NCI-H2107 treated with DMSO at 0.1 percent for 48 hours (cell line): ENCODE results near the gene MASP2.
"Not testable (repeated sequence)": the region's sequence is repeated elsewhere in the genome, so short reads cannot be mapped to it uniquely, and the experiment has no call there.

Experiments used
- DNase-seq: peaks from one replicate; lab custom pipeline; 2025; ENCODE audit not compliant: unreplicated experiment; lab: John Stamatoyannopoulos, UW

The MASP2 gene

DNA sequence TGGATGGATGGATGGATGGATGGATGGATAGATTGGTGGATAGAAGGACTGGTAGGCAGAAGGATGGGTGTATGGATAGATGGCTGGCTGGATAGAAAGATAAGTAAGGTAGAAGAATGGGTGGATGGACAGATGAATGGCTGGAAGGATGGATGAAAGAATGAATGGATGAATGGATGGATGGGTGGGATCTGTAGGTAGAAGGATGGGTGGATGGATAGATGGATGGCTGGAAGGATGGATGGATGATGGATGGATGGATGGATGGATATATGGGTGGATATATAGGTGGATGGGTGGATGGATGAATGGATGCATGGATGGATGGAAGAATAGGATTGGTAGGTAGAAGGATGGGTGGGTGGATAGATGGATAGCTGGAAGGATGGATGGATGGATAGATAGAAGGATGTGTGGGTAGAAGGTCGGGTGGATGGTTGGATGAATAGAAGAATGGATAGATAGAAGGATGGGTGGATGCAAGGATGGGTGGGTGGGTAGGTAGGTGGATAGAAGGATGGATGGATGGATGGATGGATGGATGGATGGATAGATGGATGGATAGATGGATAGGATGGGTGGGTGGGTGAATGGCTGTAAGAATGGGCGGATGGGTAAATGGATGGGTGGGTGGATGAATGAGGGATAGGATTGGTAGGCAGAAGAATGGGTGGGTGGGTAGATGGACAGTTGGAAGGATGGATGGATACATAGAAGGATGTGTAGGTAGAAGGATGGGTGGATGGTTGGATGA, 7.5 kb downstream of the MASP2 start:
- DNase-seq = no peak

DNA sequence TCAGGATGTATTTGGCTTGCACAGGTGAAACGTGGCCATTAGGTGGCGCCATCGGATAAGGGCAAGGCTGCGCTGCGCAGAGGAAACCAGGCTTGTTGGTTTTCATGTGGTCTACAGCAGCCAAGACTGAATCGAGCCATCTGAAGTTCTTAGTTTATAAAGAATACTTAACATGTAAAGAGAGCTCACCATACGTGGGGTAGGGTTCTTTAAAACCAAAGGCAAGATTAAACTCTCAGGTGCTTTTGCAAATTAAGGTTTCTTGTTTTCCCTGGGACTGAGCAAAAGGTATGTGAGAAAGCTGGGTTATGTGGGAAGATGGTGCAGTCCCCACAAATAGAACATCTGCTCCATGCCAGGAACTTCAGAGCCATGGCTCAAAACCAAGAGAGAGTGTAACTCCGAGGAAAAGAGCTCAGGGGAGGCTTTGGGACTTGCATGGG, 9.3 kb downstream of the MASP2 start:
- DNase-seq = peak; percentile 83

DNA sequence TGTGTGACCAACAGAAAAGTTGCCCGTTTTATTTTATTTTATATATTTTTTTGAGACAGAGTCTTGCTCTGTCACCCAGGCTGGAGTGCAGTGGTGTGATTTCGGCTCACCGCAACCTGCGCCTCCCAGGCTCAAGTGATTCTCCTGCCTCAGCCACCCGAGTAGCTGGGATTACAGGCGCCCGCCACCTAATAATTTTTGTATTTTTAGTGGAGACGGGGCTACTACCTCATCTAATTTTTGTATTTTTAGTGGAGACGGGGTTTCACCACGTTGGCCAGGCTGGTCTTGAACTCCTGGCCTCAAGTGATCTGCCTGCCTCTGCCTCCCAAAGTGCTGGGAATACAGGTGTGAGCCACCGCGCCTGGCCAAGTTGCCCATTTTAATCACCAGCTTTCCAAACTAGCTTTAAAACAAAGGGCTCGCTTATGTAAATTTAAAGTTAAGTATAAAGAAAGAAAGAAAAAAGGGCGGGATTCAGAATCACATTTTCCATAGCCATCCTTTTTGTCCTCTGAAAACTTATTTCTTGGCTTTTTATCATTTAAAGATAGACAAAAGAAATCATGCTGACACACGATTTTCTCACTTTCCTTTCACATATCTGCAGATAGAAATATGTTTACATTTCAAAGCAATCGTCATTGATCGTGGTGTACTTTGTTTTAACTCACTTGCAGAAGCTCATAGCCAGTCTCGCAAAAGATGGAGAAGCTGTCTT, 9.9 kb downstream of the MASP2 start:
- not testable (repeated sequence) for DNase-seq

DNA sequence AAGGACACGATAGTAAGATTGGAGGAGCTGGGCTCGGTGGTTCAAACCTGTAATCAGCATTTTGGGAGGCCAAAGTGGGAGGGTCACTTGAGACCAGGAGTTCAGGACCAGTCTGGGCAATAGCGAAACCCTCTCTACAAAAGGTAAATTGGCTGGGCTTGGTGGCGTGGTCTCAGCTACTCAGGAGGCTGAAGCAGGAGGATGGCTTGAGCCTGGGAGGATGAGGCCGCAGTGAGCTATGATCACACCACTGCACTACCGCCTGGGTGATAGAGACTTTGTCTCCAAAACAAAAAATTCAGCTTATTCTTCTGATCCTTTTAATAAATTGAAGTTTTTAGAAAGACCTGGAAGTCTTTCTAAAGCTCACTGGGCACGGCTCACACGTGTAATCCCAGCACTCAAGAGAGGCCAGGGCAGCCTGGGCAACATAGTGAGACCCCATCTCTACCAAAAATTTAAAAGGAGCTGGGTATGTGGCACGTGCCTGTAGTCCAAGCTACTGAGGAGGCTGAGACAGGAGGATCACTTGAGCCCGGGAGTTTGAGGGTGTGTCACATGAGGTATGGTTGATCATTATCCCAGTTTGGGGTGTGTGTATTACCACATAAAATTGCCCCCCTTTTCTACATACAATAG, 15.3 kb downstream of the MASP2 start:
- no peak for DNase-seq

DNA sequence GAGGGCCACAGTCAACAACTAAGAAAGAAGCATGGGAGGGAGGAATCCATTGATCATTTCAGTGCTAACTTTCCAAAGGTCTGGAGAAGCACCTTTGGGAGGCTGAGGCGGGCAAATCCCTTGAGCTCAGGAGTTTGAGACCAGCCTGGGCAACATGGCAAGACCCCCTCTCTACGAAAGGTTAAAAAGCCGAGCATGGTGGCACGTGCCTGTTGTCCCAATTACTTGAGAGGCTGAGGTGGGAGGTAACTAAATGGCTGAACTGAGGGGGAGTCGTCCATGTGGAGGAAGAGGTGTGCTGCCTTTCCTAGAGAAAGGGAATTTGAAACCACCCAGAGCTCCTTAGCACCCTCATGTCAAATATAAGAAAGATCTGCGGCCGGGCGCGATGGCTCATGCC, 16.2 kb downstream of the MASP2 start:
- no peak for DNase-seq

DNA sequence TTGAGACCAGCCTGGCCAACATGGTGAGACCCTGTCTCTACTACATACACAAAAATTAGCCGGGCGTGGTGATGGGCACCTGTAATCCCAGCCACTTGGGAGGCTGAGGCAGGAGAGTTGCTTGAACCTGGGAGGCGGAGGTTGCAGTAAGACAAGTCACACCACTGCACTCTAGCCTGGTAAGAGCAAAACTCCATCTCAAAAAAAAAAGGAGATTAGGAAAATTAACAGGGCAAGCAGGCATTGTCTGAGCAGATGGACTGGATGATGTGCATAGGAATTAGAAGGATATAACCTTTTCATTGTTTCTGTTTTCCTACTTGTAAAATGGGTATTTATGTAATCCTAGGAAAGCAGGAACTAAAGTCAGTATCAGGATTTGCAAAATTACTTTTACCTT, 19.0 kb downstream of the MASP2 start:
- no peak for DNase-seq

DNA sequence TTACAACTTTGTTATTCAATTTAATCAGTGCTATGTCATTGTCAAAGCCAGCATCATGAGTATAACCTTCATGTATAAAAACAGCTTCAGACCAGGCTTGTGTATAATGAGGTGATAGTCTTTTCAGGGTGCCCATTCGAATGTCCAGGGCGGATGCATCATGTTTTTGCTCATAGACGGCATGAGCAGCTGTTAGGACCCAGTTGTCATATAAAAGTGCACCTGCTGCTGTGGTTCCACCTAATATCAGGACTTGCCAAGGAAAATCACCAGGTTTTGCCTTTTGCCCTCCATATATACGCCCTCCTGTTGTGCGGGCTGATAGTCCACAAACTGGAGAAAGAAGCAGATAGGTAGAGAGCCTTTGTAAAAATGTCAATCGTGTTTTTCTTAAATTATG, 19.7 kb downstream of the MASP2 start:
- no peak for DNase-seq

DNA sequence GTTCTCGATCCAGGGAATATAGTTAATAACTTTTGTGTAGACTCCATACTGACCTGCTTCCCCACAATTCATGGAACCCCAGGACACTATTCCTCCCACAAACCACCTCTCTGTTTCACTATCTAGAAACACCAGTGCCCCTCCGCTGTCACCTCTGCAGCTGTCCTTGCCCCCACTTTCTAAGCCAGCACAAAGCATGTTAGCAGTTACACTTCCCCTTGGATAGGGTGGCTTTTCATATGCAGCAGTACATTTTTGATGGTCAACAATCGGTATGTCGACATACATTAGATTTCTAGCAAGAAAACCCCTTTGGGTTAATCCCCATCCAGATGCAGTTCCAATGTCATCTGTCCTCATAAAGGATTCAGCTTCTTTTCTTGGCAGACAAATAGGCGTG, 20.1 kb downstream of the MASP2 start:
- DNase-seq = no peak

DNA sequence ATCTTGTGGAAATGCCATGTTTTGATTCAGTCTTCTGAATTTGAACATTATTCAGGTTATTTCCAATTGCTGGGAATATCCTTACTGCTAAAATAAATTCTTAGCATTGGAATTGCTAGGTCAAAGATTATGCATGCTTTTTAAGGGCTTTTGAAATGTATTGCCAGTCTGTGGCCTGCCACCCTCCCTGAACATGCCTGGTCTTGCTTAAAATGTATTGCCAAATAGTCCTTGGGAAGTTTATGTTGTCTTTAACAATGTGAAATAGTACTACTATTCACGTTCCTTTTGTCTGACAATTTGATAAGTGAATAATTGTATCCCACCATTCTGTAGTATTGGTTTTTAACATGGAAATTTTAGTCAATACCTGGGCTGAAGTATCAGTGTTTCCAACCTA, 21.0 kb downstream of the MASP2 start:
- no peak for DNase-seq

DNA sequence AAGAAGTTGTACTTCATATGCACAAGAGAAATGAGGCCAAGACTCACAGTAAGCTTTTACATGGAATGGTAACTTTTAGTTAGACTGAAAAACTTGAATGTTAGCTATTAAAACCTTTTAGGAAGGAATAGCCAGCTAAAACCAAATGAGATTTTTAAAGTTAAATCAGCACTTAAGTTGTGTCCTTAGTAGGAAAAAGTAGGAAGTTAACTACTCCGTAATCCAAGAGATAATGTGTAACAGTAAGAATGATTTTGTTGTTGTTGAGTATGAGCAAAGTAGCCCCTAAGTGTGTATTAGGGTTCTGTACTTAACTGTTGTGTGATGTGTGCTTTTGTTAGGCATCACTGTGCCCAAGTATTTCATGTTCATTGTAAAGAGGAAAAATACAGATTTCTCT, 21.4 kb downstream of the MASP2 start:
- no peak for DNase-seq

DNA sequence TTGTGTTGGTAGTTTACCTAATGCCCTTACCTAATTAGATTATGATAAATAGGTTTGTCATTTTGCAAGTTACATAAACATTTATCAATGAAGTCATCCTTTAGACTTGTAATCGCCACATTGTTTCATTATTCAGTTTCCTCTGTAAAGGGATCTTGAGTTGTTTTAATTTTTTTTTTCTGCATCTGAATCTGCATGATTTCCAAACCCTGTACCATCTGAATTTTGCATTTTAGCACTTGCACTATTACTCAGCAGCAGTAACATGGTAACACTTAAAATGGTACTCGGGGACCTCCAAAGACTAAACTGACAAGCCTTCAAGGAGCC, 22.2 kb downstream of the MASP2 start:
- DNase-seq = no peak

DNA sequence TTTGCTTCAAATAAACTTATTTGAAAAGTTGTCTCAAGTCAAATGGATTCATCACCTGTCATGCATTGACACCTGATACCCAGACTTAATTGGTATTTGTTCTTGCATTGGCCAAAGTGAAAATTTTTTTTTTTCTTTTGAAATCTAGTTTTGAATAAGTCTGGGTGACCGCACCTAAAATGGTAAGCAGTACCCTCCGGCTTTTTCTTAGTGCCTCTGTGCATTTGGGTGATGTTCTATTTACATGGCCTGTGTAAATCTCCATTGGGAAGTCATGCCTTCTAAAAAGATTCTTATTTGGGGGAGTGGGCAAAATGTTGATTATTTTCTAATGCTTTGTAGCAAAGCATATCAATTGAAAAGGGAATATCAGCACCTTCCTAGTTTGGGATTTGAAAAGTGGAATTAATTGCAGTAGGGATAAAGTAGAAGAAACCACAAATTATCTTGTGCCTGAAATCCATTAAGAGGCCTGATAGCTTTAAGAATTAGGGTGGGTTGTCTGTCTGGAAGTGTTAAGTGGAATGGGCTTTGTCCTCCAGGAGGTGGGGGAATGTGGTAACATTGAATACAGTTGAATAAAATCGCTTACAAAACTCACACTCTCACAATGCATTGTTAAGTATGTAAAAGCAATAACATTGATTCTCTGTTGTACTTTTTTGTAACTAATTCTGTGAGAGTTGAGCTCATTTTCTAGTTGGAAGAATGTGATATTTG, 22.7 kb downstream of the MASP2 start:
- DNase-seq = no peak

DNA sequence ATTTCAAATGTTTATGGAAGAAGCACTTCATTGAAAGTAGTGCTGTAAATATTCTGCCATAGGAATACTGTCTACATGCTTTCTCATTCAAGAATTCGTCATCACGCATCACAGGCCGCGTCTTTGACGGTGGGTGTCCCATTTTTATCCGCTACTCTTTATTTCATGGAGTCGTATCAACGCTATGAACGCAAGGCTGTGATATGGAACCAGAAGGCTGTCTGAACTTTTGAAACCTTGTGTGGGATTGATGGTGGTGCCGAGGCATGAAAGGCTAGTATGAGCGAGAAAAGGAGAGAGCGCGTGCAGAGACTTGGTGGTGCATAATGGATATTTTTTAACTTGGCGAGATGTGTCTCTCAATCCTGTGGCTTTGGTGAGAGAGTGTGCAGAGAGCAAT, 23.8 kb downstream of the MASP2 start:
- no peak for DNase-seq

DNA sequence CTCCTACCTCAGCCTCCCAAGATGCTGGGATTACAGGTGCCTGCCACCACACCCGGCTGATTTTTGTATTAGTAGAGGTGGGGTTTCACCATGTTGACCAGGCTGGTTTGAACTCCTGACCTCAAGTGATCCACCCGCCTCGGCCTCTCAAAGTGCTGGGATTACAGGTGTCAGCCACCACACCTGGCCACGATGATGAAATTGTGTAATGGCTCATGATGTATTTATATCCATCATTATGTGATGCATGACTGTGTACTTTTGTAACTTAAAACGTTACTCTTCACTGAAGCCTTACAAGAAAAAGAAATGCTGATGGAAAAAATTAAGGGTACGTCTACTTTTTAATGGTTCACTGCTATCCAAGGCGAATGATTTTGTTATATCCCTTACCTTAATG, 27.1 kb downstream of the MASP2 start:
- no peak for DNase-seq

DNA sequence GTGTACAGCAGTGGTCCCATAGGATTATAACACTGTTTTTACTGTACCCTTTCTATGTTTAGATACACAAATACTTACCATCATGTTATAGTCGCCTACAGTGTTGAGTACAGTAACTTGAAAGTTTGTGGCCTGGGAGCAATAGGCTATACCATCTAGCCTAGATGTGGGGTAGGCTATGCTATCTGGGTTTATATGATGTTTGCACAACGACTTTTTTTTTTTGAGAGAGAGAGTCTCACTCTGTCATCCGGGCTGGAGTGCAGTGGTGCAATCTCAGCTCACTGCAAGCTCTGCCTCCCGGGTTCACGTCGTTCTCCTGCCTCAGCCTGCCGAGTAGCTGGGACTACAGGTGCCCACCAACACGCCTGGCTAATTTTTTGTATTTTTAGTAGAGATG, 27.7 kb downstream of the MASP2 start:
- DNase-seq = not testable (repeated sequence)

DNA sequence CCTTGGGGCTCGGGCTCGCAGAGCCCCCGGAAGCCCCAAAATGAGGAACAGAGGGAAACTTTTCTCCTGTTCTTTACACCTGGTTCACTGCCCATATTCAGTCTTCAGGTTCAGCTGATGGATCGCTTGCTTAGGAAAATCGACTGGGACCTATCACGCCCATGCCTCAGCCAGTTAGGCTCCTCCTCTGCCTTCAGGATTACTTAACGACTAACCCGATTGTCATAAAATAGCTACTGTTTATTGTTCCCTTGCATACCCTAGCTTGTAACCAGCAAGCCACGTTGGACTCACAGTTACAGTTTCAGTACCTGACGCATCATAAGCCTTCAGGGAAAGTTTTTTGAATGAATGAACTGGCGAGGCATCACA, 33.9 kb downstream of the MASP2 start:
- no peak for DNase-seq

DNA sequence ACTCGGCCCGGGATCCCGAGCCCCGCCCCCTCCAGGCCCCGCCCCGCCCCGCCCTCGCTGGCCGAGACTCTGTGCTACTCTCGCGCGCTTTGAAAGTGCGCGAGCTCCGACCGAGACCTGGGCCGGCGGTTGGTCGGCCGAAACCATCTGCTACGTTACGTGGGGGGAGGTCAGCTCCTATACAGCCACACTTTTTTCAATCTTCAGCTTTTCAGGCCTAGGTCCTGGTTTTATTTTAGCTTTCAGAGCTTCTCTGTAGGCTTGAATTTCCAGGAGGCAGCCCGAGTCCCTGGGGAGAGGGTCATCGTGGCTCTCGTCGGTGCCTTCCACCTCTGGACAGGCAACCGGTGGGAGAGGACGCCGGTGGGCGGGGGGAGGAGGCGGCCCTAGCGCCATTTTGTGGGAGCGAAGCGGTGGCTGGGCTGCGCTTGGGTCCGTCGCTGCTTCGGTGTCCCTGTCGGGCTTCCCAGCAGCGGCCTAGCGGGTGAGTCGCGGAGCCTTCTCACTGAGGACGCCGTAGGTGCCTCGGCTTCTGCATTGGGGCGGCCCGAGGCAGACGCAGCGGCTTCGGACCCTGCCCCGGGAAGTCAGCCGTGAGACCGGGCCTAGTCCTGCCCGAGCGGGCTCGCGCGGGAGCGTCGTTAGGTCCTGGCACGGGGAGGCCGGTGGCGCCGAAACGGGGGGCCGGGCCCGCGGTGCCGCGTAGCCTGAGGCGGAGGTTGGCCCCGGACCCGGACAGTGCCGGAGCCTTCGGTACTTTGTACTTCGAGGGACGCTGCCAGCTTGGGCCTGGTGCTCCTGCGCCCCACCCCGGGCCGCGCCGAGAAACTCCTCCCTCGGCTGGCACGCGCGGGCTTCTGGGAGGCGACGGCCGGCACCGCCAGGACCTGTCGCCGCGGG, 34.5 kb downstream of the MASP2 start, which contains the start of gene TARDBP:
Gene TARDBP (plus strand): TSS at position 395 of the 900 bp plus-strand sequence. CDS start 1,074 bp downstream, outside the sequence.
- DNase-seq = peak; percentile 80

DNA sequence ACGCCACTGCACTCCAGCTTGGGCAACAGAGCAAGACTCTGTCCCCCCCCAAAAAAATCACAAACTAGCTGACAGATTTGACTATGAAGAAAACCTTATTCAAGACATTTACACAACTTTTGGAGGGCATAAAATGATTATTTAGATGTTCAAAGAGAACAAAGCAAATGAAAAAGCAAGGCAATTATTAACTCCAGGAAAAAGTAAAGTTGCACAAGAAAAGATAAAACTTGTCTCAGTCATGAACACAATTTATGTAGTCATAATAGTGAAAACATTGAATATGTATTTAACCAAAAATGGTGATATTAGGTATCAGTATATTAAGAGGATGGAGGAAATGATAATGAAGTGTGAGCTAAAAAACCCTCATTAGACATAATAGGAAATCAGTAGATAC, 46.5 kb downstream of the MASP2 start:
- DNase-seq = no peak

DNA sequence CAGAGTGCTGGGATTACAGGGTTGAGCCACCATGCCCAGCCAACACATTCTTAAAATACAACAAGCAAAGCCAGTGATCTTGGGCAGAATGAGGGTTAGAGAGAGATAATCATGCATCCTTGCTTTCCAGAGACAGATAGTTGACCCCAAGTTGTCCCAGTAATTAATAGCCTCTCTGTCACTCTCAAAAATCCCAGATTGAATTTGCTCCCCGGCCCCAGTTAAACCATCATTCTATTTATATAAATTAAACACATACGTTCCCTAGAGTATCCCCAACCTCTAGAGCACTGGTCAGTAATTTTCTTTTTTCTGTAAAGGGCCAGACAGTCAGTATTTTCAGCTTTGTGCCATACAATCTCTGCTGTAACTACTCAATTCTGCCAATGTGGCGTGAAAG, 50.9 kb downstream of the MASP2 start:
- no peak for DNase-seq

DNA sequence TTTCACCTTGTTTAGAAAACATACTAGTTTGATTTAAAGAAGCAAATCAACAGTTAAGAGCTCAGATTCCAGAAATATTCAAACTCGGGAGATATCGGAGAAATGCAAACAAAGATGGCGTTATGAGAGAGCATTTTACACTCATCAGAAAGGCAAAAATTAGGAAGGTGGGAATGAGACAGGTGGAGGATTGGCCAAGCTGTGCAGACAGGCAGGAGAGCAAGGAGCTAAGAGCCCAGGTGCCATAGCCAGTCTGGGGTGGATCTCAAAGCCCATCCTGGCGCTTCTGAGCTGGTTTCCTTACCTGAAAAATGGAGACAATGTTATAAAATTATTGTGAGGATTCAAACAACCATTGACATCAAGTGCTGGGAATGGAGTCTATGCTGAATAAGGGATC, 54.2 kb downstream of the MASP2 start:
- no peak for DNase-seq

DNA sequence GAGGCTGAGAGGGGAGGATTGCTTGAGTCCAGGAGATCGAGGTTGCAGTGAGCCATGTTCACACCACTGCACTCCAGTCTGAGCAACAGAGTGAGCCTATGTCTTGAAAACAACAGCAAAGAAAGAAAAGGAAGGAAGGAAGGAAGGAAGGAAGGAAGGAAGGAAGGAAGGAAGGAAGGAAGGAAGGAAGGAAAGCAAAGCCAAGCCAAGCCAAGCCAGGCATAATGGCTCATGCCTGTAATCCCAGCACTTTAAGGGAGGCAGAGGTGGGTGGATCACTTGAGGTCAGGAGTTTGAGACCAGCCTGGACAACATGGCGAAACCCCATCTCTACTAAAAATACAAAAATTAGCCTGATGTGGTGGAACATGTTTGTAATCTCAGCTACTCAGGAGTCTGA, 55.0 kb downstream of the MASP2 start:
- DNase-seq = not testable (repeated sequence)
